Stimulated activated CD4-positive, alpha-beta T cell treated with anti-CD3 and anti-CD28 coated beads, Interleukin-2, amount 100 ng/mL, for 4 hours (primary cell): ENCODE results near the gene TBP.

Experiments used
- DNase-seq: peaks from one replicate; pipeline ENCODE4 v3.0.0-alpha.2; 2020; ENCODE audit warnings: low read depth

TBP gene

DNA sequence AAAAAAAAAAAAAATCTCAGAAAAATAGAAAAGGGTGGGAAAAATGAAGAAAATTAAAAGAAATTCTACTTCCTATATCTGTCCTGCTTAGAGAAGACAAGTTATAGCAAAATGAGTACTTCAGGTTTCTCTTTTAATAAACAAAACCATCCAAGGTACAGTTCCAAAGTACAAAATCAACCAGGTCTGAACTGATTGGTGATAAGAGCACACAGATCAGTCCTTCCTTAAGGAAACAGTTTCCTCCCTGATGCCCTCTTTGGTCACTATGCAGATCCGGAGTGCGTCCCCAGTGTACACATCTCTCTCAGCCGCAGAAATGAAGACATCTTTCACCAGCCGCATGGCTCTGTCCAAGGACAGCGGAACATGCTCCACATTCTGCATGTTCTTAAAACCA lies 19.2 kb upstream of the TBP start:
- no peak for DNase-seq

DNA sequence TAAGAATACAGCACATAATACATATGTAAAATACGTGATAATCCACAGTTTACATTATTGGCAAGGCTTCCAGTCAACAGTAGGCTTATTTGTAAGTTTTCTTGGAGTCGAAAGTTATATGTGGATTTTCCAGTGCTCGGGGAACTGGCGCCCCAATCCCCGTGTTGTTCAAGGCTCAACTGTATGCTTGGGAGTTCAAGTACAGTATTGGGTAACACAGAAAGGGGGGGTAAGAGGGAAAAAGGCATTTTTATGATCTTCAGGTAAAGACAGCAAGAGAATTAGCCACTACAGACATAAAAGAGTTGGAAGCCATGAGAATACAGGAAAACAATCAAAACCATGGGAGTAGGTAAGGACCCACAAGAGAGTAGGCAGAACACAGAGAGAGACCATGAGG lies 17.5 kb upstream of the TBP start:
- DNase-seq, result no peak

DNA sequence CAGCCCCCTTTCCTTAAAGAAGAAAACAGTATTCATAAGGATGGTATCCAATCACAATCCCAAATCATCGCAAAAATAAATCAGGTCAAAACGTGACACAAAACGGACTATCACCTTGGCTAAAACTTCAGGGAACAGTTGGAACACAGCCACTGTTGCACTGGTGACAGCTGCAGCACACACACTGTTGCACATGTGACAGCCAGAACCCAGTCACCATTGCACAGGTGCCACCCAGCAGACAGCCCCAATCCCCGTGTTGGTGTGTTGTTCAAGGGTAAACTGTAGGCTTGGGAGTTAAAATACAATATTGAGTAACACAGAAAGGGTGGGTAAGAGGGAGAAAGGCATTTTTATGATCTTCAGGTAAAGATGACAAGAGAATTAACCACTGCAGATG lies 16.8 kb upstream of the TBP start:
- no peak for DNase-seq

DNA sequence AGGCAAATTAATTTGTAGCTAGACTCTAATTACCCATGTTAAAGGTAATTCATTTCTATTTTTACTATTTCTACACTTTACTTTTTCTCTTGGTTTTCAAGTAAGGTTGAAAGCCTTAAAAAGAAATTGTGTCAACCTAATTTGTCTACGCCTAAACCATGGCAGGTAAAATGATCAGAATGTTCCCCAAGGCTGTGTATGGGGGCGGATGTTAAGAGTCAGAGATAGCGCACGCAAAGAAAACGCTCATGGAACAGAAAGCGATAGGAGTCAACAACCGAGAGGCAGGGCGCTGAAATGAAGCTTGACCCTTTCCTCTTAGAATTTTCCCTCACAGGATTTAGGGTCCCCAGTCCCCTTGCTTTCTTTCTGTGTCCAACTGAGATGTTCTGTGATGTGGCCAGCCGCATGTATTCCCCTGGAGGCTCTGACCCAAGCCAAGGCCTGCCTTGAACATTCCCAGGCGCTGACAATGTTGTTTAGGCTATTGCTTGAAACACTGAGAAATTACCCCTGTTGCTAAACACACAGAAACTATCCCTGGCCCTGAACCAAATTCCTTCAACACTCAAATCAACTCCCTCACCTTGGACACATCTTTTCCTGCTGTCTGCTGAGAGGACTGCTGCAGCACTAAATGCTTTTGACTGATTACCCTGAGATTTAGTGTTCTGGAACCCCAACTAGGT lies 12.0 kb upstream of the TBP start:
- DNase-seq, result no peak

DNA sequence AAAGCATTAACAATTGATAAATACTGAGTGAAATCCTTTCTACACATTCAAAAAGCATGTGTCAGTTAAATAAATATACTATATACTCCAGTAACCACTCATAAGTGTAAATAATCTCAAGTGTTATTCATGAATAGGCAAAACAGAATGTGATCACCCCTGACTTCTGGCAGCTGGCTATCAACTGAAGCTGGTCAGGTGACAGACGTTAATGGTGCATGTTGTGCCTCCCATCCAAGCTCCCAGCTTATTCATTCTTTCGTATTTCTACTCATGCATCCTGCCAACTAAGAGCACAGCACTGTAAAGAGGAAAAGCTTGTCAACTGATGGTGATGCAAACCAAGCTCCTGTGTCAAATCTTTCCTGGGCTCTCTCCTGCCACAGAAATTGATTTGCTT lies 8.8 kb upstream of the TBP start:
- DNase-seq, result no peak

DNA sequence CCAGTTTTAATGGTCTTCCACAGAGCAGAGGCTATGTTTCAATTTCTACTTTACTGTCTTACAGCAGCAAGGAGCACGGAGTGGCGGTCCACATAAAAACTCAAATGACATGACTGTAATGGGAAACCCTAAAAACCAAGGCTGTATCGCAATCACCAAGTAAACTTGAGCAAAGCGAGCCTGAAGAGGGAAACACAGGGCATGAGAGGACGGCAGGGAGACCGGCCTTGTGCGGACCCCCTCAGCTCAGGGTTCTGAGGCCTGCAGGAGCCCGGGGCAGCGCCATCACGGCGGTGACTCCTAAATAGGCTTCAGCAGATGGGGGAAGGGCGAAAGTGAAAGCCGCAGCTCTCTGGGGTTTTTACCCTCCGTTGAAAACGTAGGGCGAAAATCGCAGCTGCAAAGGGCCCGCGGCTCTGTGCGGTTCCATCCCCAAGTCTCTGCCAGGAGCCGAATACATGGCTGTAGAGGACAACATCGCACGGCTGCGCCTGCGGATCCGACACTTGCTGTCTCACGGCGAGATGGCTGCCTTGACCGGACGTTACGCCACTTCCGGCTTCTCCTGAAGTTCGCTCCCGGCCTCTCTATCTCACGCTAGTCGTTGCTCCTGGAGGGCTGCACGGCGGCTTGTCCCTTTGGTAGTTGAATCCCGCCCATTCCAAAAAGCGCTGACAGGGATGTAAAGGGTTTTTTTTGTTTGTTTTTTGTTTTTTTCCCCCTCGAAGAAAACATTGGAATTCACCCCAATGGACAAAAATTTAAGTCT lies 1.2 kb upstream of the TBP start, which contains the start of gene PSMB1:
Gene PSMB1 (minus strand): TSS at position 543 of the 769 bp plus-strand sequence. CDS start 65 bp downstream, at position 478.
- peak; percentile 75 for DNase-seq

DNA sequence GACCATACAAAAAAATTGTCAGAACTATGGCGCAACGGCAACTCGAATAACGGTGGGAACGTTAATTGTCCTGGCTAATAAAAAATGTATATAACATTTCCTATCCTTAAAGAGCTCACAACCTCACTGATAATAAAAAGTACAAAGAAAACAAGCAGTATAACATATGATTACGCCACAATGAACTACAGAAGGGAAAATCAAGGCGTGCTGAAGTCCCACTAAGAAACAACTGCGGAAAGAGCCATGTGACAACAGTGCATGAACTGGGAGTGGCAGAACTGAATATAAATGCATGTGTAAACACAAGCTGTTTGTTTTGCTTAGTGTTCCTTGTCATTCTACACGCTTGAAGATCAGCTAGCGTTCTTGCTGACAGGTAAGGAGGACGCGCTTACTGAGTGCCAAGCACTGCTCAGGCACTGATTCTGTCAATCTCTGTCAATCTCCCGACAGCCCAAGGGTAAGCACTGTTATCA lies 596 bp upstream of the TBP start:
- DNase-seq, result no peak

DNA sequence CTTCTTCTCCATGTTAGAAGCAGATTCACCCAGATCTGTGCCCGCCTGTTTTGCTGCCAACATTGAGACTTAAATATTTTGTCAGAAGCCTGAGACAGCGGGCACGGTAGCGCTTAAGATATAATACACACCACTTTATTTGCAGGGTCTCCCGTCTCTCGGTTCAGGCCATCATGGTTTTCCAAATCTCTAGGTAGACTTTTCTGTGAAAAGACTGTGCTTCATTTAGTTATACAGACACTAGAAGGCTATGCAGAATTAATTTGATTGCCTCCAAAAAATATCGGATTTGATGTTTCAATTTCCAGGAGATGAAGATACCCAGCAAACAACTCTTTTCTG lies 598 bp downstream of the TBP start:
- no peak for DNase-seq

DNA sequence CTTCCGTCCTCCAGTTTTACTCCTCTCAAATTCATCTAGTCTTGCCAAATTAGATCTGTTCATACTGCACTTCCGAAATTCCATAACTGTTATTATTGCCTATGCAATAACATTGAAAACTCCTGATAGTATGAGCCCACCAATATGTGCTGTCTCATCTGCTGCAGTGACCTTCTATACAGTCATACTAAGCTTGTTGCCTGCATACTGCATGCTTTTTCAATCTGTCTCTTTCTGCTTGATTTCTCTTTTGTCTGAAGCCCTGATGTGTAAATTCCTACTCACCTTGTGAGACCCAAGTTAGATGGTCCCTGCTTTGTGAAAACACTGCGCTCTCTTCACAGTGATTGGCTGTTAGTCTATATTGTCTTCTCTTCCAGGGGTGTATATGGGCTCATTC lies 1.1 kb downstream of the TBP start:
- DNase-seq, result no peak

DNA sequence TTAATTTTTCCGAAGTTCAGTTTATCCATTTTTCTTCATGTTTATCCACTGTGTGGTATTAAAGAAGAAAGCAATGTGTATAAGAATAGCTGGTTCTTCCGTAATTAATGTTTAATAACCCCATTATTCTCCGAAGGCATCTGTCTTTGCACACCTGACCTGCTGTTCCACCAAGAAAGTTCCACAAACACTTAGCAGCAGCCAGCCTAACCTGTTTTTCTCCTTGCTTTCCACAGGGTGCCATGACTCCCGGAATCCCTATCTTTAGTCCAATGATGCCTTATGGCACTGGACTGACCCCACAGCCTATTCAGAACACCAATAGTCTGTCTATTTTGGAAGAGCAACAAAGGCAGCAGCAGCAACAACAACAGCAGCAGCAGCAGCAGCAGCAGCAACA lies 7.4 kb downstream of the TBP start:
- no peak for DNase-seq

DNA sequence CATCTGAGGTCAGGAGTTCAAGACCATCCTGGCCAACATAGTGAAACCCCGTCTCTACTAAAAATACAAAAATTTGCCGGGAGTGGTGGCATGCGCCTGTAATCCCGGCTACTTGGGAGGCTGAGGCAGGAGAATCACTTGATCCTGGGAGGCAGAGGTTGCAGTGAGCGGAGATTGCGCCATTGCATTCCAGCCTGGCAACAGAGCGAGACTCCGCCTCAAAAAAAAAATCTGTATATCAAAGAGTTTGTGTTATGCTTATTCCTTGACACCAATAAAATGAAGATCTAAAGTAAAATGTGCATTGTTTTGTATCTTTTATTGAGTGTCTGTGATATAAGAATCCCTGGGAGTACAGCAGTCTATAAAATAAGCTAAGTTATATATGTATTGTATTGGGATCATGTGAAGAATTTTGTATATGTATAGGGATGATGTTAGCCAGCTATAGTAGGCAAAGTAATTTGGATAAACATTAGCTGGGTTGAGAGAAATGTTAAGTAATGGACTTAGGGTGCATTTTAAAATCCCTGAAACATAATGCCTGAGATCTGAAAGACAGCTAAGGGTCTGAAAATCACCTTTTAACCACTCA lies 10.9 kb downstream of the TBP start:
- DNase-seq, result no peak

DNA sequence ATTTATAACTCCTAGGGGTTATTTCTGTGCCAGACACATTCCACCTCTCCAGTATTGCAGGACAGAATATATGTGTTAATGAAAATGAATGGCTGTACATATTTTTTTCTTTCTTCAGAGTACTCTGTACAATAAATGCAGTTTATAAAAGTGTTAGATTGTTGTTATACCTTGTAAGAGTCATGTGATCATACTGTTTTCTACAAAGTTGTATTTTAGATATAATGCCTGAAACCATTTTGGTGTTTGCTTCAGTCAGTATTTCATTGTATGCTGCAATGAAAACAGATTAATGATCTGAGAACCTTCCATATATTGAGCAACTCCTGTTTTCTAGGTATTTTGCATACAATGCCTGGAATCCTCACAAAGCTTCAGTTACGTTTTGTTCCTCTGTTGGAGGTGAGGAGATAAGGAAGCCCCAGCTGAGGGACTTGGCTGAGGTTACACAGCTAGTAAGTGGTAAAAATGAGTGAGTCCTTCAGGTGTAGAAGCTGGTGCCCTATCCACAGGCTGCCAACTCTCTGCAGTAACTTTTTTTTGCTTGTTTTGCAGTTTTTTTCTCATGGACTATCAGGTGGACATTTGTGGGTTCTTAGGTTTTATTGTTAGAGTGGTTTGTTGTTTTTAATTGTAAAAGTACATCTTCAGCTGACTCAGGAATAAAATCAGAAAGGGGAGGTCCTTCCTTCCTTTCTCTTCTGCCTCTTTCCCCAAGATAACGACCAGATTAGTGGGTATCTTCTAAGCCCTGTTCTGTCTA lies 18.7 kb downstream of the TBP start:
- no peak for DNase-seq

DNA sequence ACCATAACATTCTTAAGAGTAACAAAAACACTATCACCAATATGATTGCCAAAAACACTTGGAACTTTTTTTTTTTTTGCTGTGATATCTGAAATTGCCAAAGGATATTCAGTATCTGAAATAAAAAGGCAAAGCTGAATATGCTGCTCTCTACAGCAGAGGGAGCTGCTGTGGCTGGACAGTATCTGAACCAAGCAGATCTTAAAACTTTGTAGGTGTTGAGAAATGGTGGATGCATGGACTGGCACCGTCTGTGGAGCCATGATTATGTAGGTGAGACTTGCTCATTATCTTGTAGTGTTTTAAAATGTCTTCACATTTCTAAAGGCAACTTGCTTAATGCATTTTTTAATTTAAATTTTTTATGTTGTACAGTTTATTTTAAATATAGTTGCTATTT lies 21.1 kb downstream of the TBP start:
- no peak for DNase-seq

DNA sequence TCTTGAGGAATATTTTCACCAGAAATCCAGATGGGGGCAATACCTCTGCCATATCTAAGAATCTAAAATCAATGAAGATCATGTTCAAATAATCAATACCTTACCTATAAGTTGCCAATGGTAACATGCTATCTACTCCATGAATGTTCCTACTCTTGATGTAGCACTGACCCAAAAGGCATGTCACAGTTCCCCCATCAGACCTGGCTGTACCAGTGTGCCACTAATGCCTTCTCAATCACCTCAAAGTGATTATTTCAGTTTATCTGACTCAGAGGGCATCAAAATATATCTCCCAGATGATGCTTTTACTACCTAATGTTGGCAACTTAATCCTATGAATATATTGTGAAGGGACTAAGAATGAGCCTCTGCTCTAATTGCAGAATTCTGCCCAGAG lies 24.7 kb downstream of the TBP start:
- DNase-seq, result no peak

DNA sequence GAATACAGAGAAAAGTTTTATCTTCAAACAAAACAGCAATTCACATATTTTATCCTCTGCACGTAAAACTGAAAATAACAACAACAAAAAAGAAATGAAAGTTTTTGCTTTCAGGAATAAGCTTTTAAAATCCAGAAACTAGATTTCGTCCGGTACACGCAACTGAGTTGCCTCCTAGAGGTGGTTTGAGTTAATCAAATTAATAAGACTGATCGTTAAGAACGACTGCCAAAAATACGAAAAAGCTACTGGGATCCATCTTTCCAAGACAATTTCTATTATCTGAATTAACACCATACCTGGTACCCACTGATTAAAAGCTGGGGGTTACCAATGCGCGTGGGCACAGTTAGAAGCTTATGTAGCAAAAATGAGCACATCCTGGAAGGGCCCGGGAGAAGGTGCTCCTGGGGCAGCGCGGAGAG lies 29.6 kb downstream of the TBP start:
- DNase-seq, result no peak

DNA sequence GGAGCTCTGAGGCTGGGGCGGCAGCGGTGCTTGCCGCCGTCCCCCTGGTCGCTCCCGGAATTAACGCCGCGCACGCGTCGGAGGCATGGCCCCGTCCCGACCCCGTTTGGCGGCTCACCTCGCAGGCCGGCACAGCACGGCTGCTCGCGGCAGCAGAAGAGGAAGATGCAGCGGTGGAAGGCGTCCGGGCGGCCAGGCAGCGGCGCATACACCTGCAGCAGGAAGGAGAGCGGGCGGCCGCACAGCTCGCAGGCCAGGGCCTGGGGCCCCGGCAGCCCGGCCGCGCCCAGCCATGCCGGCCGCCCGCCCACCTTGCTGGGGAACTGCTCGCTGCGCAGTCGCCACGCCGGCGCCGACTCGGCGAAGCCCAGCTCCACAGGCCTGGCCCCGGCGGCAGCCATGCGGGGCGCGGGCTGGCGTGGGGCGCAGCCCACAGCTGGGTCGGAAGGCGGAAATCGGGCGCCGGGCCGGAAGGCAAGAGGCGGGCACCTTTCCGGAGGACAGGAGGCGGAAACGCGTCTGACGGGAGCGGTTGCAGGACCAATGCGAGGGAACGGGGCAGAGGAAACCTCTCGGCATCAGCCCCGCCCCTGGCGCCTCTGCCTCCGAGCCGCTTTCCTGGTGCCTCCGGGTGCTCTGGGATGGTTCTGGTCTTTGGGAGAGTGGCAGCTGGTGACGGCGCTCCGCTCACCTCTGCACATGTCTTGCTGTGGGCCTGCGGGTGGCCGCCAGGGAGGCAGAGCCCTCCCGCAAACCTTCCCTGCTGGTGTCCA lies 30.2 kb downstream of the TBP start, which contains the start of gene PDCD2:
Gene PDCD2 (minus strand): TSS at position 457 of the 773 bp plus-strand sequence. CDS start 56 bp downstream, at position 401.
- peak; percentile 90 for DNase-seq

DNA sequence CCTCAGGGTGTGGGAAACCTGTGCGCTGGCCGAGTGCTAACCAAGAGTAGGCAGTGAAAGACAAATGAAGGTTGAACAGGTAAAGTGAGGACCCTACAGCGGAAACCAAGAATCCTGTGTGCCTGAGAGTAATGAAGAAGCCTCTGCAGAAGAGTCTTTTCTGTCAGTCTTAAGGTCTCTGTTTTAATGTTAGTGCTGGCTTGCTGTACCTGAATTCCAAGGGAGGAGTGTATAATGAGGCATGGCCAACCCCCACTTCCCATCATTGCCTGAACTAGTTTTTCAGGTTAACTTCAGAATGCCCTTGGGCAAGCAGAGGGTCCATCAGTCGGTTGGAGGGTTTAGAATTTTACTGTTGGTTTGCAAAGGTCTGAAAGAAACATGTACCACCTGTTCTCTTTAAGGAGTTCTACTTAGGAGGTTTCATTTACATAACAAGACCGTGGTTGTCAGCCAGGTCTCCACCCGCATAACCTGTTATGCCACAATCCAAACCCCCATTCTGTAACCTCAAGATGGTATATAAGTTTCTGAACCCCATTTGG lies 30.9 kb downstream of the TBP start:
- DNase-seq, result no peak

DNA sequence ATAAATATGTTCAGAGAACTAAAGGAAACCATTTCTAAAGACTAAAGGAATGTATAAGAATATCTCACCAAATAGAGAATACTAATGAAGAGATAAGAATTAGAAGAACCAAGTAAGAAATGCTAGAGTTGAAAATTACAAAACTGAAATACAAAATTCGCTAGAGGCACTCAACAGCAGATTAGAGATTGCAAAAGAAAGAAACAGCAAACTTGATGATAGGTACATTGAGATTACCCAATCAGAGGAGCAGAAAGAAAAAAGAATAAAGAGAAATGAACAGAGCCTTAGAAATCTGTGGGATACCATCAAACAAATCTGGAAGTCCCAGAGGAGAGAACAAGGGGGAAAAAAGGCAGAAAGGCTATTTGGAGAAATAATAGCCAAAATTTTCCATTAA lies 36.6 kb downstream of the TBP start:
- no peak for DNase-seq

DNA sequence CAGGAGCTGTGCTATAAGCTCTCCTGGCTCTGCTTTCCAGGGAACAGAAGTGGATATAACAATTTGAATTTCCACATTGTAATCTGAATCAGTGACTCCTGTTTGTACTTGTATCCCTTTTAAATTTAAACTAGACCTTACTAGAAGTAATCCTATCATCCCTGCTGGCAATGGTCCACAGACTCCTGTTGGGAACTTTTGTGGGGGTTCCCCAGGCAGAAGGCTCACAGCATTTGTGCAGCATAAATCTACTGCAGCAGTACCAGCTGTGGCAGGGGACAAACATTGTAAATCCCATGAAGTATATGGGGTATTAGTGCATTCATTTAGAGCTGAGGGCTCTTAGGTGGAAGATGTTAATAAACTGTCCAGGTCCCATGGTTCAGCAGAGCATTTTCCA lies 42.3 kb downstream of the TBP start:
- DNase-seq, result no peak

DNA sequence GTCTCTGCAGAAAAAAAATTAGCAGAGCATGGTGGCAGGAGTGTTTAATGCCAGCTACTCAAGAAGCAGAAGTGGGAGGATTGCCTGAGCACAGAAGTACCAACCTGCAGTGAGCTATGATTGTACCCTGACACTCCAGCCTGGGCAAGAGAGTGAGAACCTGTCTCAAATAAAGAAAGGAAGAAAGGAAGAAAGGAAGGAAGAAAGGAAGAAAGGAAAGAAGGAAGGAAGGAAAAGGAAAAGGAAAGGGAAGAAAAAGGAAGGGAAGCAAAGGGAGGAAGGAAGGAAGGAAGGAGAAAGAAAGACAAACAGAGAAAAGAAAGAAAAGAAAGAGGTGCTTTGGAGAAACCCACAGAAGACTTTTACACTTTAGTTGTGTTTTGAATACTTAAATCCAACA lies 43.1 kb downstream of the TBP start:
- no peak for DNase-seq

DNA sequence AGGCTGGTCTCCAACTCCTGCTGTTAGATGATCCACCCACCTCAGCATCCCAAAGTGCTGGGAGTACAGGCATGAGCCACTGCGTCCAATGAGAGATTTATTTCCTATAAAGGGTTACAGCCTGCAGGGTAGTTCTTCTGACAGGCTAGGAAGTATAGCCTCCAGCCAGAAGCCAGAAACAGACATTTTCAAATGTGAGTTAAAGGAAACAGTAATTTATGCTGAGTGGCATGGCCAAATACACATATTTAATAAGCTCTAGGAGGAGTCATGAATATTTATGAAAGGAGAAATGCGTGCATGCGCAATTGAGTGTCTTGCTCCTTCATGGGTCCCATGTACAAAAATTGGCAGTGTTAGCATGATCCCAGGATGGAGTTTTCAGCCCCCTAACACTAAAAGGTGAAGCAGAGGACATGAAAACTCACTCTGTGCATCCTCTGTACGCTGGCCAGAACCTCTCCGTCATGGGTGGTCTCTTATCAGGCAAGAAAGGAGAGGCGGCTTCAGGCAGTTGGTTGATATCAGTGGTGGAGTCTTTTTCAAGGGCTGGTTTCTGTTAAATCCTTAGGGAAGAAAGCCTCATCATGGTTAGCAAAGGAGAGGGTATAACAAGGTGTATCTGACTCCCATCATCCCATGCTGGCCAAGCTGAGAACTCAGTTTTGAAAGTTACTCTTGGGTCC lies 51.5 kb downstream of the TBP start:
- DNase-seq, result no peak
